ENCODE measurements around the gene IFNAR1. TPM values are rescaled to one million over a fixed set of nuclear protein-coding genes. Genes with fewer than 3 reads are reported as not detected.

IFNAR1 gene
- total RNA-seq, 1 experiment from 2014 or later: 20.5 TPM

DNA sequence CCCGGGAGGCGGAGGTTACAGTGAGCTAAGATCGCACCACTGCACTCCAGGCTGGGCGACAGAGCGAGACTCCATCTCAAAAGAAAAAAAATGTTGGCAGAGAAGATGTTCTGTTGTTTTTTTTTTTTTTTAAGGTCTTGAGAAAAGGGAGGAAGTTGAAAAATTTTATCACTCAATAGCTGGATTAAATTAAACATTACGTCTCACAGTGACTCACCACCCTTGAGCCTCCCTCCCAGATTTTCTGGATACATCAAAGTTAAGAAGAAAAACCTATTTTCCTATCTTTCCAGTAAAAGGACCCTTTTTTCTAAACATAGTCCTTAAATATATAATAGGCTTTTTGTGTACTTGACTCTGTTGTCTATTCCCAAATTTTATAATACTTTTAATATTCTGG lies 35.5 kb downstream of the IFNAR1 start:
- Histone ChIP-seq H3K9me3 (ENCODE audit: control insufficient read depth in 1 of 2, insufficient read depth in 1 of 2, low read depth in 1 of 2, low read length in 2 of 2) (no peaks in the 10 kb centered on the region), H3K9ac (ENCODE audit: low read length) (no peak overlapping the region), H3K27ac (ENCODE audit: low read depth, low read length) (no peak overlapping the region), H3K4me2 (ENCODE audit: low read length) (no peak overlapping the region), H3K4me3 (replicated peaks in 1 of 2; ENCODE audit: low read depth in 1 of 2, low read length in 2 of 2) (no peak overlapping the region), H3K4me1 (ENCODE audit: control insufficient read depth in 1 of 2, insufficient read depth in 2 of 2, low read length in 2 of 2) (peaks cover 10 to 15% of the 10 kb centered on the region in 2 experiments), H4K20me1 (ENCODE audit: insufficient read depth) (no peaks in the 10 kb centered on the region), H3K9me2 (ENCODE audit: insufficient read depth) (no peaks in the 10 kb centered on the region), H3K27me3 (ENCODE audit: insufficient read depth, low read length) (no peaks in the 10 kb centered on the region), H3K36me3 (ENCODE audit: control insufficient read depth in 1 of 2, insufficient read depth in 2 of 2, low read length in 2 of 2) (peaks cover 6 to 7% of the 10 kb centered on the region in 2 experiments; a peak in 3 of 4 replicates), H3K79me2 (ENCODE audit: insufficient read depth, low read length) (no peaks in the 10 kb centered on the region), H2AFZ (ENCODE audit: low read depth, low read length, poor library complexity, severe bottlenecking) (no peak overlapping the region)
- ChIA-PET POLR2A (no interaction called here), RAD21 (ENCODE audit: low non-redundant PET in 1 of 2, low total read pairs in 2 of 2, uncharacterized antibody in 2 of 2, unreplicated experiment in 2 of 2) (no interaction called here), CTCF (interaction anchor here (1.7 to 3.8 kb wide), 5 partner anchors 12 to 160 kb away, joined by 6 to 20 read pairs (median 17); partner anchors contain the start of gene IFNAR1)
- TF ChIP-seq, protein P1, sequence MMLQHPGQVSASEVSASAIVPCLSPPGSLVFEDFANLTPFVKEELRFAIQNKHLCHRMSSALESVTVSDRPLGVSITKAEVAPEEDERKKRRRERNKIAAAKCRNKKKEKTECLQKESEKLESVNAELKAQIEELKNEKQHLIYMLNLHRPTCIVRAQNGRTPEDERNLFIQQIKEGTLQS (IDR thresholded peaks at IDR 0.05): no peak
- TF ChIP-seq POLR2AphosphoS5 (IDR thresholded peaks at IDR 0.05; ENCODE audit: low read depth, low read length) (no peak), CTCF (IDR thresholded peaks at IDR 0.05 in 2 of 3, conservative IDR thresholded peaks at IDR 0.05 in 1 of 3; ENCODE audit: borderline replicate concordance in 1 of 3, insufficient read depth in 1 of 3, low read depth in 2 of 3, low read length in 2 of 3) (no peak), RAD21 (IDR thresholded peaks at IDR 0.05; ENCODE audit: low read depth) (no peak), CEBPB (IDR thresholded peaks at IDR 0.05; ENCODE audit: low read depth) (no peak), EZH2phosphoT487 (IDR thresholded peaks at IDR 0.05; ENCODE audit: borderline replicate concordance) (no peak), EZH2 (IDR thresholded peaks at IDR 0.05) (no peak), SRF (IDR thresholded peaks at IDR 0.05; ENCODE audit: low read depth) (no peak)
- TF ChIP-seq, protein P2, sequence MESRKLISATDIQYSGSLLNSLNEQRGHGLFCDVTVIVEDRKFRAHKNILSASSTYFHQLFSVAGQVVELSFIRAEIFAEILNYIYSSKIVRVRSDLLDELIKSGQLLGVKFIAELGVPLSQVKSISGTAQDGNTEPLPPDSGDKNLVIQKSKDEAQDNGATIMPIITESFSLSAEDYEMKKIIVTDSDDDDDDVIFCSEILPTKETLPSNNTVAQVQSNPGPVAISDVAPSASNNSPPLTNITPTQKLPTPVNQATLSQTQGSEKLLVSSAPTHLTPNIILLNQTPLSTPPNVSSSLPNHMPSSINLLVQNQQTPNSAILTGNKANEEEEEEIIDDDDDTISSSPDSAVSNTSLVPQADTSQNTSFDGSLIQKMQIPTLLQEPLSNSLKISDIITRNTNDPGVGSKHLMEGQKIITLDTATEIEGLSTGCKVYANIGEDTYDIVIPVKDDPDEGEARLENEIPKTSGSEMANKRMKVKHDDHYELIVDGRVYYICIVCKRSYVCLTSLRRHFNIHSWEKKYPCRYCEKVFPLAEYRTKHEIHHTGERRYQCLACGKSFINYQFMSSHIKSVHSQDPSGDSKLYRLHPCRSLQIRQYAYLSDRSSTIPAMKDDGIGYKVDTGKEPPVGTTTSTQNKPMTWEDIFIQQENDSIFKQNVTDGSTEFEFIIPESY (IDR thresholded peaks at IDR 0.05; ENCODE audit: extremely low read depth, insufficient replicate concordance, low read length): no peak
- intact Hi-C loops (cut with micrococcal nuclease): loop anchor here (2.0 kb wide), 1 partner anchor 85 kb away; no protein-coding TSS in a partner anchor
- no TSS peak for BruUV-seq (replicated peaks)
- ATAC-seq (no peak), DNase-seq (ENCODE audit: low read depth, low spot score) (no peak)
